Neural progenitor cell (in vitro differentiated cells): ENCODE data around the gene HIGD2A. TPM values are rescaled to one million over a fixed set of nuclear protein-coding genes. Genes with fewer than 3 reads are reported as not detected.
A peak's percentile ranks its signal among the peaks of the same experiment; 100 is the strongest.

Experiments used
- DNase-seq: peaks from one replicate; pipeline ENCODE4 v3.0.0-alpha.2; 2016; ENCODE audit warnings: low spot score
- H2AFZ ChIP-seq: fragments of 200-600 bp; sonication (generic); replicated peaks from 2 replicates; pipeline ENCODE4 v1.6.1; 2016; ENCODE audit warnings: antibody characterized with exemption
- H3F3A ChIP-seq: fragments of 200-600 bp; sonication (generic); 2 replicates; pipeline ENCODE4 v1.6.1; 2016; ENCODE audit warnings: antibody characterized with exemption, low read depth
- H3K27ac ChIP-seq: fragments of 200-600 bp; sonication (generic); 2 replicates; pipeline ENCODE4 v1.5.1; 2016; ENCODE audit warnings: mild to moderate bottlenecking
- H3K27me3 ChIP-seq: fragments of 200-600 bp; sonication (generic); 2 replicates; pipeline ENCODE4 v1.6.1; 2016; ENCODE audit warnings: mild to moderate bottlenecking, moderate library complexity
- H3K36me3 ChIP-seq: fragments of 200-600 bp; sonication (generic); 2 replicates; pipeline ENCODE4 v1.5.1; 2016
- H3K4me1 ChIP-seq: fragments of 200-600 bp; sonication (generic); 2 replicates; pipeline ENCODE4 v1.6.1; 2016; ENCODE audit warnings: mixed run types
- H3K4me2 ChIP-seq: fragments of 200-600 bp; sonication (generic); 2 replicates; pipeline ENCODE4 v1.6.1; 2016
- H3K4me3 ChIP-seq: fragments of 200-600 bp; sonication (generic); 2 replicates; pipeline ENCODE4 v1.5.1; 2016
- H3K79me2 ChIP-seq: fragments of 200-600 bp; sonication (generic); 2 replicates; pipeline ENCODE4 v1.6.1; 2016; ENCODE audit warnings: low read depth
- H3K9ac ChIP-seq: fragments of 200-600 bp; sonication (generic); 2 replicates; pipeline ENCODE4 v1.6.1; 2016
- H3K9me3 ChIP-seq: fragments of 200-600 bp; sonication (generic); 2 replicates; pipeline ENCODE4 v1.5.1; 2016; ENCODE audit warnings: low read depth
- H4K20me1 ChIP-seq: fragments of 200-600 bp; sonication (generic); 2 replicates; pipeline ENCODE4 v1.6.1; 2016; ENCODE audit warnings: low read depth
- H3K27ac Mint-ChIP-seq: 3 replicates; pipeline ENCODE4 v1.8.0; 2021; ENCODE audit warnings: mixed read lengths
- H3K27me3 Mint-ChIP-seq: 2 replicates; pipeline ENCODE4 v1.8.0; 2022; ENCODE audit warnings: low read depth, mild to moderate bottlenecking, inconsistent platforms, moderate library complexity, mixed read lengths; ENCODE audit not compliant: insufficient read depth
- H3K36me3 Mint-ChIP-seq: 3 replicates; pipeline ENCODE4 v1.8.0; 2021; ENCODE audit warnings: mixed read lengths
- H3K4me1 Mint-ChIP-seq: 3 replicates; pipeline ENCODE4 v1.8.0; 2021; ENCODE audit warnings: mixed read lengths
- H3K4me3 Mint-ChIP-seq: 3 replicates; pipeline ENCODE4 v1.8.0; 2021; ENCODE audit warnings: mild to moderate bottlenecking, moderate library complexity, mixed read lengths
- H3K9me3 Mint-ChIP-seq: 3 replicates; pipeline ENCODE4 v1.8.0; 2020; ENCODE audit warnings: mixed read lengths
- CTCF ChIP-seq: fragments of 200-600 bp; sonication (generic); IDR thresholded peaks from 2 replicates; pipeline ENCODE4 v1.5.1; 2017; ENCODE audit warnings: antibody characterized with exemption, mild to moderate bottlenecking
- EZH2 ChIP-seq: fragments of 200-600 bp; sonication (generic); IDR thresholded peaks from 2 replicates; pipeline ENCODE4 v1.6.1; 2017; ENCODE audit warnings: antibody characterized with exemption, mild to moderate bottlenecking, moderate library complexity
- EZH2phosphoT487 ChIP-seq: fragments of 200-600 bp; sonication (generic); IDR thresholded peaks from 2 replicates; pipeline ENCODE4 v1.6.1; 2017; ENCODE audit warnings: antibody characterized with exemption
- total RNA-seq: library from RNA; depleted of rRNA; stranded (reverse); fragments of >200 nt; gene quantifications from 2 replicates; pipeline ENCODE4 v1.2.3, GENCODE V29; 2015; ENCODE audit warnings: low replicate concordance

Gene HIGD2A
- total RNA-seq, 1 donor from 2014 or later, result 40.1 TPM

- H3K27me3 ChIP-seq, result no peaks in the 10 kb centered on the region
- Mint-ChIP-seq H3K4me3 (peak overlapping the region; percentile 98), H3K27ac (peak overlapping the region; percentile 80), H3K36me3 (peaks cover 5% of the 10 kb centered on the region), H3K4me1 (peaks cover 20% of the 10 kb centered on the region), H3K27me3 (peaks cover 11% of the 10 kb centered on the region), H3K9me3 (no peaks in the 10 kb centered on the region)
- peak overlapping the region; percentile 87 for H3K4me3 ChIP-seq
- no peak overlapping the region for H3K27ac ChIP-seq
- no peak overlapping the region for H2AFZ ChIP-seq
- peak overlapping the region; percentile 46 for H3K9ac ChIP-seq
- no peaks in the 10 kb centered on the region for H3K9me3 ChIP-seq
- peaks cover 45% of the 10 kb centered on the region for H3K79me2 ChIP-seq
- TF ChIP-seq EZH2phosphoT487, result no peak
- TF ChIP-seq CTCF, result no peak
- TF ChIP-seq EZH2, result no peak
- H3F3A ChIP-seq, result peaks cover 7% of the 10 kb centered on the region
- H3K4me1 ChIP-seq, result peaks cover 11% of the 10 kb centered on the region
- peak overlapping the region; percentile 87 for H3K4me2 ChIP-seq
- peak; percentile 31 for DNase-seq
- H4K20me1 ChIP-seq, result peaks cover 8% of the 10 kb centered on the region
- no peaks in the 10 kb centered on the region for H3K36me3 ChIP-seq
Measured at GRCh38 chr5:176388003-176388443, 528 bp upstream of the HIGD2A start.

GRCh38 chr5:176389135-176390123 lies 878 bp downstream of the HIGD2A start:
- H3K27me3 Mint-ChIP-seq, result peaks cover 12% of the 10 kb centered on the region
- peak overlapping the region; percentile 78 for H3K27ac ChIP-seq
- no peak for DNase-seq
- H3K9me3 ChIP-seq, result no peaks in the 10 kb centered on the region
- H3K27ac Mint-ChIP-seq, result peak overlapping the region; percentile 99
- H3K27me3 ChIP-seq, result no peaks in the 10 kb centered on the region
- H3F3A ChIP-seq, result peaks cover 7% of the 10 kb centered on the region
- peak overlapping the region; percentile 78 for H3K4me2 ChIP-seq
- peak overlapping the region; percentile 51 for H3K9ac ChIP-seq
- H3K79me2 ChIP-seq, result peaks cover 45% of the 10 kb centered on the region
- peak overlapping the region; percentile 84 for H2AFZ ChIP-seq
- H3K4me3 ChIP-seq, result peak overlapping the region; percentile 87
- H3K36me3 ChIP-seq, result no peaks in the 10 kb centered on the region
- TF ChIP-seq CTCF (no peak), EZH2 (no peak), EZH2phosphoT487 (no peak)
- H3K9me3 Mint-ChIP-seq, result no peaks in the 10 kb centered on the region
- H3K4me1 Mint-ChIP-seq, result peaks cover 20% of the 10 kb centered on the region
- H3K4me1 ChIP-seq, result peaks cover 11% of the 10 kb centered on the region
- peaks cover 3% of the 10 kb centered on the region for H3K36me3 Mint-ChIP-seq
- peaks cover 8% of the 10 kb centered on the region for H4K20me1 ChIP-seq
- peak overlapping the region; percentile 98 for H3K4me3 Mint-ChIP-seq

- Mint-ChIP-seq H3K9me3 (no peaks in the 10 kb centered on the region), H3K27ac (no peak overlapping the region), H3K4me1 (peaks cover 17% of the 10 kb centered on the region), H3K27me3 (peaks cover 14% of the 10 kb centered on the region), H3K36me3 (peaks cover 3% of the 10 kb centered on the region), H3K4me3 (no peak overlapping the region)
- Histone ChIP-seq H3K27ac (no peak overlapping the region), H3K4me1 (peaks cover 11% of the 10 kb centered on the region), H4K20me1 (peaks cover 8% of the 10 kb centered on the region), H3K9ac (no peak overlapping the region), H2AFZ (no peak overlapping the region), H3K4me2 (no peak overlapping the region), H3F3A (peaks cover 7% of the 10 kb centered on the region), H3K27me3 (no peaks in the 10 kb centered on the region), H3K36me3 (no peaks in the 10 kb centered on the region), H3K9me3 (no peaks in the 10 kb centered on the region), H3K4me3 (no peak overlapping the region), H3K79me2 (peaks cover 34% of the 10 kb centered on the region)
- TF ChIP-seq EZH2 (no peak), CTCF (no peak), EZH2phosphoT487 (no peak)
- DNase-seq, result no peak
Measured at GRCh38 chr5:176391479-176391878, 2.9 kb downstream of the HIGD2A start.
